CD14-positive monocyte (primary cell): ENCODE results near the gene TRIM74. TPM values are rescaled to one million over a fixed set of nuclear protein-coding genes. Genes with fewer than 3 reads are reported as not detected.
"Not testable (repeated sequence)": the region's sequence is repeated elsewhere in the genome, so short reads cannot be mapped to it uniquely, and the experiment has no call there.

Source experiments
- DNase-seq, 3 donors: peaks; one replicate each; pipeline ENCODE4 v3.0.0-alpha.2; 2011 to 2022
- H2AFZ ChIP-seq: 2 replicates; pipeline ENCODE4 v1.6.0; 2012; ENCODE audit warnings: mild to moderate bottlenecking, low read depth, low read length, inconsistent platforms; ENCODE audit not compliant: insufficient read depth, poor library complexity, severe bottlenecking
- H3K27ac ChIP-seq, 2 donors: 1 replicate in 1 of 2; 2 replicates in 1 of 2; pipeline ENCODE4 v1.5.1; 2012 to 2013; ENCODE audit warnings: low read length in 2 of 2, control low read depth in 1 of 2, inconsistent platforms in 1 of 2, low read depth in 1 of 2, mild to moderate bottlenecking in 1 of 2
- H3K27me3 ChIP-seq, 2 donors: one replicate each; pipeline versions ENCODE4 v1.6.0 to v1.6.1; 2011 to 2013; ENCODE audit warnings: low read length in 2 of 2; ENCODE audit not compliant: control insufficient read depth in 2 of 2, insufficient read depth in 2 of 2
- H3K36me3 ChIP-seq, 2 donors: replicated peaks in 1 of 2; 1 replicate in 1 of 2; 2 replicates in 1 of 2; pipeline versions ENCODE4 v1.5.1 to v1.6.1; 2012 to 2013; ENCODE audit warnings: low read length in 2 of 2, control low read depth in 1 of 2, inconsistent platforms in 1 of 2, mild to moderate bottlenecking in 1 of 2; ENCODE audit not compliant: insufficient read depth in 2 of 2, control insufficient read depth in 1 of 2
- H3K4me1 ChIP-seq, 2 donors: 1 replicate in 1 of 2; 2 replicates in 1 of 2; pipeline versions ENCODE4 v1.5.1 to v1.6.1; 2012 to 2013; ENCODE audit warnings: low read length in 2 of 2, control low read depth in 1 of 2, inconsistent platforms in 1 of 2, mild to moderate bottlenecking in 1 of 2, moderate library complexity in 1 of 2; ENCODE audit not compliant: insufficient read depth in 2 of 2, control insufficient read depth in 1 of 2
- H3K4me2 ChIP-seq: replicated peaks from 2 replicates; pipeline ENCODE3; 2012; ENCODE audit warnings: low read length, moderate library complexity, mild to moderate bottlenecking; ENCODE audit not compliant: poor library complexity, severe bottlenecking; ENCODE audit errors: extremely low read depth
- H3K4me3 ChIP-seq, 3 experiments: fragments of 200-600 bp in 1 of 3; sonication (generic) in 1 of 3; replicated peaks in 1 of 3; 1 replicate in 2 of 3; 2 replicates in 1 of 3; pipeline ENCODE4 v1.5.1; 2011 to 2013; ENCODE audit warnings: low read length in 3 of 3, mild to moderate bottlenecking in 3 of 3, control low read depth in 2 of 3, low read depth in 2 of 3, inconsistent platforms in 1 of 3, moderate library complexity in 1 of 3
- H3K79me2 ChIP-seq: 2 replicates; pipeline ENCODE4 v1.6.0; 2012; ENCODE audit warnings: mild to moderate bottlenecking, control low read depth, inconsistent platforms, low read length, moderate library complexity; ENCODE audit not compliant: insufficient read depth
- H3K9ac ChIP-seq: 2 replicates; pipeline ENCODE4 v1.6.0; 2017; ENCODE audit warnings: low read length, mild to moderate bottlenecking; ENCODE audit not compliant: insufficient read depth, poor library complexity, severe bottlenecking
- H3K9me3 ChIP-seq, 2 donors: replicated peaks in 1 of 2; 1 replicate in 1 of 2; 2 replicates in 1 of 2; pipeline versions ENCODE4 v1.5.1 to v1.6.1; 2012 to 2013; ENCODE audit warnings: low read length in 2 of 2, control low read depth in 1 of 2; ENCODE audit not compliant: control insufficient read depth in 1 of 2, insufficient read depth in 1 of 2
- H4K20me1 ChIP-seq: 2 replicates; pipeline ENCODE4 v1.6.0; 2012; ENCODE audit warnings: mild to moderate bottlenecking, low read length, control low read depth, moderate library complexity; ENCODE audit not compliant: insufficient read depth
- H3K27ac Mint-ChIP-seq, 7 donors: one replicate each; pipeline ENCODE4 v1.8.0; 2020; ENCODE audit warnings: mild to moderate bottlenecking in 7 of 7, mixed read lengths in 7 of 7, moderate library complexity in 6 of 7, inconsistent platforms in 2 of 7
- H3K27me3 Mint-ChIP-seq, 3 donors: one replicate each; pipeline ENCODE4 v1.8.0; 2021 to 2022; ENCODE audit warnings: low read depth in 3 of 3, mild to moderate bottlenecking in 3 of 3, mixed read lengths in 3 of 3, moderate library complexity in 3 of 3, inconsistent platforms in 1 of 3
- H3K36me3 Mint-ChIP-seq, 2 donors: one replicate each; pipeline ENCODE4 v1.8.0; 2020; ENCODE audit warnings: mixed read lengths in 2 of 2, inconsistent platforms in 1 of 2, mild to moderate bottlenecking in 1 of 2
- H3K4me1 Mint-ChIP-seq: one replicate; pipeline ENCODE4 v1.8.0; 2020; ENCODE audit warnings: mild to moderate bottlenecking, mixed read lengths
- H3K4me3 Mint-ChIP-seq, 2 donors: one replicate each; pipeline ENCODE4 v1.8.0; 2020; ENCODE audit warnings: mild to moderate bottlenecking in 2 of 2, mixed read lengths in 2 of 2, moderate library complexity in 1 of 2
- H3K9me3 Mint-ChIP-seq, 7 donors: one replicate each; pipeline ENCODE4 v1.8.0; 2020 to 2022; ENCODE audit warnings: mixed read lengths in 7 of 7, mild to moderate bottlenecking in 6 of 7, moderate library complexity in 6 of 7, inconsistent platforms in 2 of 7
- WGBS: methylation state at CpG from one replicate; pipeline ENCODE4 v1.1.5; 2013; ENCODE audit warnings: missing lambda C conversion rate; ENCODE audit not compliant: insufficient coverage; 5-methylcytosine and 5-hydroxymethylcytosine counted together
- intact Hi-C, 2 donors: fragments of 100-400 bp; cut with micrococcal nuclease; formaldehyde crosslinking; loops; one replicate each; pipeline versions ENCODE4 v1.15.0 to v1.15.1; 2023
- polyA plus RNA-seq, 3 donors: library from polyadenylated mRNA; depleted of rRNA in 1 of 3; unstranded in 2 of 3; stranded (reverse) in 1 of 3; fragments of 300-500 nt in 2 of 3; fragments of >200 nt in 1 of 3; fragmentation: Illumina TruSeq in 2 of 3; gene quantifications; 1 replicate in 2 of 3; 2 replicates in 1 of 3; pipeline ENCODE4 v1.2.3, GENCODE V29; 2012 to 2021

TRIM74 gene
- polyA plus RNA-seq, 3 donors = 0.08 TPM; not detected in 2

- H3K36me3 ChIP-seq, H3K9me3 Mint-ChIP-seq, H3K4me3 ChIP-seq, H3K27ac ChIP-seq, H3K4me1 Mint-ChIP-seq, H4K20me1 ChIP-seq, H3K27me3 ChIP-seq, H3K4me3 Mint-ChIP-seq, H3K4me2 ChIP-seq, intact Hi-C loops, H3K9me3 ChIP-seq, H3K79me2 ChIP-seq, H2AFZ ChIP-seq, DNase-seq, H3K27me3 Mint-ChIP-seq, H3K36me3 Mint-ChIP-seq, H3K4me1 ChIP-seq, H3K9ac ChIP-seq, H3K27ac Mint-ChIP-seq: not testable (repeated sequence)
- no CpG with 5 or more reads among the region's 18 CpGs for WGBS
Observed at GRCh38 chr7:72960029-72960428, 9.2 kb downstream of the TRIM74 start.

- H3K36me3 ChIP-seq, H3K27ac ChIP-seq, H2AFZ ChIP-seq, DNase-seq, H3K9me3 Mint-ChIP-seq, H3K36me3 Mint-ChIP-seq, H3K9ac ChIP-seq, H3K27me3 Mint-ChIP-seq, H3K4me1 ChIP-seq, H3K27me3 ChIP-seq, H3K9me3 ChIP-seq, intact Hi-C loops, H3K79me2 ChIP-seq, H4K20me1 ChIP-seq, H3K4me1 Mint-ChIP-seq: not testable (repeated sequence)
- Histone ChIP-seq H3K4me2 (peak overlapping the region; percentile 15), H3K4me3 (peak overlapping the region; percentile 21 to 39 (median 28))
- peak overlapping the region in 1 of 7 donors; percentile 25 for H3K27ac Mint-ChIP-seq
- WGBS = no CpG with 5 or more reads among the region's 45 CpGs
- peak overlapping the region; percentile 50 to 64 for H3K4me3 Mint-ChIP-seq
Observed at GRCh38 chr7:72954563-72955198, 14.6 kb downstream of the TRIM74 start.

GRCh38 chr7:72953901-72954562, 15.2 kb downstream of the TRIM74 start:
- H3K27me3 Mint-ChIP-seq, H3K9me3 ChIP-seq, H3K27ac ChIP-seq, H3K4me1 ChIP-seq, H3K9me3 Mint-ChIP-seq, H3K4me3 ChIP-seq, H2AFZ ChIP-seq, H3K4me2 ChIP-seq, H3K36me3 ChIP-seq, H3K27me3 ChIP-seq, H3K36me3 Mint-ChIP-seq, H3K4me1 Mint-ChIP-seq, H3K79me2 ChIP-seq, H3K27ac Mint-ChIP-seq, DNase-seq, H3K9ac ChIP-seq, intact Hi-C loops, H3K4me3 Mint-ChIP-seq, H4K20me1 ChIP-seq: not testable (repeated sequence)
- no CpG with 5 or more reads among the region's 43 CpGs for WGBS

GRCh38 chr7:72950432-72950831, 18.8 kb downstream of the TRIM74 start:
- intact Hi-C loops, DNase-seq, H3K9ac ChIP-seq, H3K4me3 ChIP-seq, H3K79me2 ChIP-seq, H3K27me3 Mint-ChIP-seq, H3K27ac ChIP-seq, H3K27me3 ChIP-seq, H4K20me1 ChIP-seq, H3K4me3 Mint-ChIP-seq, H3K4me1 ChIP-seq, H3K27ac Mint-ChIP-seq, H3K9me3 Mint-ChIP-seq, H3K4me1 Mint-ChIP-seq, H3K4me2 ChIP-seq, H3K9me3 ChIP-seq, H2AFZ ChIP-seq: not testable (repeated sequence)
- peaks cover 8 to 23% of the 10 kb centered on the region in 2 donors for H3K36me3 Mint-ChIP-seq
- no CpG with 5 or more reads among the region's 6 CpGs for WGBS
- peaks cover 10 to 28% of the 10 kb centered on the region in 2 donors for H3K36me3 ChIP-seq
